Left renal cortex interstitium (tissue), 4 donors: ENCODE measurements around the gene LANCL2. TPM values are rescaled to one million over a fixed set of nuclear protein-coding genes. Genes with fewer than 3 reads are reported as not detected.

Experiments used
- DNase-seq, 4 donors: peaks; one replicate each; pipeline ENCODE4 v3.0.0-alpha.2; 2013; ENCODE audit warnings: low read depth in 4 of 4, low spot score in 2 of 4, missing footprints in 1 of 4
- polyA plus RNA-seq, 4 donors: library from polyadenylated mRNA; unstranded; fragments of 120-200 nt; gene quantifications; one replicate each; pipeline ENCODE4 v1.2.1, GENCODE V29; 2013; ENCODE audit not compliant: insufficient read length in 4 of 4

Gene LANCL2
- polyA plus RNA-seq, 4 donors, result 27.4 to 30.4 (median 27.8) TPM

- no peak for DNase-seq
Measured at GRCh38 chr7:55361560-55361959, 3.6 kb upstream of the LANCL2 start.

GRCh38 chr7:55362927-55363326, 2.2 kb upstream of the LANCL2 start:
- DNase-seq, result no peak

GRCh38 chr7:55363386-55364170, 1.6 kb upstream of the LANCL2 start:
- no peak for DNase-seq

- DNase-seq, result peak; percentile 94 to 97 (median 96)
Measured at GRCh38 chr7:55365675-55366460, 731 bp downstream of the LANCL2 start.

GRCh38 chr7:55366461-55367070, 1.4 kb downstream of the LANCL2 start:
- DNase-seq, result no peak

GRCh38 chr7:55367283-55367840, 2.2 kb downstream of the LANCL2 start:
- DNase-seq, result no peak

GRCh38 chr7:55369427-55370400, 4.6 kb downstream of the LANCL2 start:
- DNase-seq, result no peak

- DNase-seq, result no peak
Measured at GRCh38 chr7:55374213-55374612, 9.1 kb downstream of the LANCL2 start.

- no peak for DNase-seq
Measured at GRCh38 chr7:55375237-55375636, 10.1 kb downstream of the LANCL2 start.

GRCh38 chr7:55377162-55377817, 12.2 kb downstream of the LANCL2 start:
- peak in 1 of 4 donors; percentile 43 for DNase-seq

- no peak for DNase-seq
Measured at GRCh38 chr7:55379285-55379684, 14.1 kb downstream of the LANCL2 start.

GRCh38 chr7:55381189-55381588, 16.1 kb downstream of the LANCL2 start:
- DNase-seq, result no peak

- no peak for DNase-seq
Measured at GRCh38 chr7:55381696-55382095, 16.6 kb downstream of the LANCL2 start.

GRCh38 chr7:55382251-55382650, 17.1 kb downstream of the LANCL2 start:
- DNase-seq, result no peak

GRCh38 chr7:55386541-55386940, 21.4 kb downstream of the LANCL2 start:
- DNase-seq, result no peak

GRCh38 chr7:55387062-55387965, 22.2 kb downstream of the LANCL2 start:
- DNase-seq, result no peak

GRCh38 chr7:55396233-55396785, 31.2 kb downstream of the LANCL2 start:
- no peak for DNase-seq

GRCh38 chr7:55397617-55398016, 32.5 kb downstream of the LANCL2 start:
- no peak for DNase-seq
